ENCODE data around the gene CKAP5. TPM values are rescaled to one million over a fixed set of nuclear protein-coding genes. Genes with fewer than 3 reads are reported as not detected.
A peak's percentile ranks its signal among the peaks of the same experiment; 100 is the strongest.

The CKAP5 gene
- polyA plus RNA-seq, 1 experiment = 114 TPM

DNA sequence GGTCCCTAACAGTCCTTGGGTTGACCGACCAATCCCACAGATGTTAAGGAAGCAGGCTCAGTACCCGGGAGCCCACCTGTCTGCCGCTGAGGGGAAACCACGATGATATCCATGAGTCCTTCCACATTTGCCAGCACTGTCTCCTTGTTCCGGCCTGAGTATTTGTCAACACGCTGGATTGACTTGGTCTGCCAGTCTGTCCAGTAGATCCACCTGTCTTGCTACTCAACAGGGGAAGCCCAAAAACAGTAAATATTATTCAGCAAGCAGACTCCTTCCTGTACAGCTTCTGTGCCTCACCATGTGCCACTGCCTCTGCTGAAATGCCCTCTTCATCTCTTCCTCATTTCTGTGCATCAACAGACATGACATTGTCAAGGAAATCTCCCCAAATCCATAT, 22.8 kb upstream of the CKAP5 start:
- H3K27ac ChIP-seq (ENCODE audit: low read depth, low read length) = no peak overlapping the region
- ChIA-PET CTCF (no interaction called here), POLR2A (no interaction called here)
- H3K9me3 ChIP-seq (ENCODE audit: control insufficient read depth, insufficient read depth, low read length) = no peaks in the 10 kb centered on the region
- H3K27me3 ChIP-seq (ENCODE audit: control insufficient read depth, insufficient read depth, low read length) = no peaks in the 10 kb centered on the region
- no peak overlapping the region for H3K4me3 ChIP-seq (ENCODE audit: low read depth, low read length)
- DNase-seq (ENCODE audit: low read depth, low spot score) = no peak
- TF ChIP-seq, protein P1, sequence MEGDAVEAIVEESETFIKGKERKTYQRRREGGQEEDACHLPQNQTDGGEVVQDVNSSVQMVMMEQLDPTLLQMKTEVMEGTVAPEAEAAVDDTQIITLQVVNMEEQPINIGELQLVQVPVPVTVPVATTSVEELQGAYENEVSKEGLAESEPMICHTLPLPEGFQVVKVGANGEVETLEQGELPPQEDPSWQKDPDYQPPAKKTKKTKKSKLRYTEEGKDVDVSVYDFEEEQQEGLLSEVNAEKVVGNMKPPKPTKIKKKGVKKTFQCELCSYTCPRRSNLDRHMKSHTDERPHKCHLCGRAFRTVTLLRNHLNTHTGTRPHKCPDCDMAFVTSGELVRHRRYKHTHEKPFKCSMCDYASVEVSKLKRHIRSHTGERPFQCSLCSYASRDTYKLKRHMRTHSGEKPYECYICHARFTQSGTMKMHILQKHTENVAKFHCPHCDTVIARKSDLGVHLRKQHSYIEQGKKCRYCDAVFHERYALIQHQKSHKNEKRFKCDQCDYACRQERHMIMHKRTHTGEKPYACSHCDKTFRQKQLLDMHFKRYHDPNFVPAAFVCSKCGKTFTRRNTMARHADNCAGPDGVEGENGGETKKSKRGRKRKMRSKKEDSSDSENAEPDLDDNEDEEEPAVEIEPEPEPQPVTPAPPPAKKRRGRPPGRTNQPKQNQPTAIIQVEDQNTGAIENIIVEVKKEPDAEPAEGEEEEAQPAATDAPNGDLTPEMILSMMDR (IDR thresholded peaks at IDR 0.05; ENCODE audit: low read depth, low read length) = no peak

DNA sequence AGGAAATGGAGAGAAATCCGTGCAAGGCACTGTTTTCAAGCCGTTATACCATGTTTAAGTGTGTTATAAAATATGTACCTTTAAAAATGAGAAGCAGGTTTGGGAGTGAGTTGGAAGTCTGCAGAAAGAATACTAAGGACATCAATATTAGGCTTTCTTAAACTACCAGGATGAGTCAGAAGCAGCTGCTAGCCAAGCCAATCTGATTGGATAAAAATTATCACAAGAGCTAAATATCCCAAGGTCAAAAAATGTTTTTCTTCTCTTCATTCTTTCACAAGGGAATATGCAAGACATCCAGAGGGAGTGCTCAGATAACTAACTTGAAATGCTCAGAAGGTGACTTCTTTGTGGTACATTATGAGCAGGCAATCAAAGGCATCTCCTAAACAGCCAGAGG, 19.3 kb upstream of the CKAP5 start:
- ChIA-PET POLR2A (interaction anchor here (1.2 to 1.3 kb wide), 2 partner anchors 39 to 297 kb away, joined by 3 to 5 read pairs; no protein-coding TSS in a partner anchor), CTCF (interaction anchor here (0.6 to 2.0 kb wide), 3 partner anchors 51 to 589 kb away, joined by 4 to 8 read pairs (median 5); no protein-coding TSS in a partner anchor)
- TF ChIP-seq, protein P1 (IDR thresholded peaks at IDR 0.05; ENCODE audit: low read depth, low read length) = no peak
- Histone ChIP-seq H3K4me3 (ENCODE audit: low read depth, low read length) (no peak overlapping the region), H3K27me3 (ENCODE audit: control insufficient read depth, insufficient read depth, low read length) (no peaks in the 10 kb centered on the region), H3K27ac (ENCODE audit: low read depth, low read length) (peak overlapping the region; percentile 42), H3K9me3 (ENCODE audit: control insufficient read depth, insufficient read depth, low read length) (no peaks in the 10 kb centered on the region)
- peak; percentile 75 for DNase-seq (ENCODE audit: low read depth, low spot score)

DNA sequence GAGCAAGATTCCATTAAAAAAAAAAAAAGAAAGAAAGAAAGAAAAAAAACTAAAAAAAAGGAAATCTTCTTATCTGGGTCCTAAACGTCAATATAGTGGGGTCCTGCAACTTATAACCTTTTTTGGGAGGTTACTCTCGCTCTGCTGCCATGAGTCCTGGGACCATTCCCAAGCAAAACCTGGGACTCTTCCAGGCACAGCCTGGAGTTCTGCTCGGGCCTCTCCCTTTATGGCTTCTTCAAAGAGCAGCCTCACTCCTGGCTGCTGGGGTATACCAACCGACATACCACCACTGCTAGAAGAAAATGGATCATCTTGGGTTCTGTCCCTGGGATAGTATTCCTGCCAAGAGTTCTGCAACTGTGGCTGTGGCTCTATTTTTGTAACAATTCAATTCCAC, 14.1 kb upstream of the CKAP5 start:
- H3K9me3 ChIP-seq (ENCODE audit: control insufficient read depth, insufficient read depth, low read length) = no peaks in the 10 kb centered on the region
- TF ChIP-seq, protein P1 (IDR thresholded peaks at IDR 0.05; ENCODE audit: low read depth, low read length) = no peak
- POLR2A ChIA-PET = no interaction called here
- H3K4me3 ChIP-seq (ENCODE audit: low read depth, low read length) = no peak overlapping the region
- no peak for DNase-seq (ENCODE audit: low read depth, low spot score)
- no peak overlapping the region for H3K27ac ChIP-seq (ENCODE audit: low read depth, low read length)
- no peaks in the 10 kb centered on the region for H3K27me3 ChIP-seq (ENCODE audit: control insufficient read depth, insufficient read depth, low read length)
- CTCF ChIA-PET = no interaction called here

DNA sequence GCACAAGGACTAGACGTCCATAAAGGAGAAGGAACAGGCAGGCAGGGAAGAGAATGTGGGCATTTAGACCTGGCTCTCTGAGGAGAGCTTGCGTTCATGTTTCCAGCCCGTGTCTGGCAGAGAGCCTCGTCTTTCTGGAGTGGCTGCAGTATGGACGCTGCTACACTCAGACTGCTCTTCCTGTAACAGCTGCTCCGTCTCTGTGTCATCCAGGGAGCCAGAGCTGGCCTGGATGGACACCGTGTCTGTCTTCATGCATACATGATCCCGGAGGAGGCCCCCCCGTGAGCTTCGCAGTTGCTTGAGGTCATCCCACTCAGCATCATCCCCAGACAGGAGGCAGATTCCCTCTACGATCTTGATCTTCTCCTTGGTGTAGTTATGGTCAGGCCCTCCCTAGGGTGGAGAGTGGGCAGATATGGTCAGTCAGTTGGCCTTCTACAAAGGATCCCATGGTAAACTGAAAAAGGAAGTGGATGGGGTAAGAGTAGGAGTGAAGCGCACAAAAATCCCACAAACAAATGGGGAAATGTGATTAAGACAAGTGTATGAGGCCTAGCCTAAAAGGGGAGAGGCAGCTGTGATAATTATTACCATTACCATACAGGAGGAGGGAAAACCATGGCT, 13.0 kb upstream of the CKAP5 start:
- DNase-seq (ENCODE audit: low read depth, low spot score) = no peak
- ChIA-PET POLR2A (no interaction called here), CTCF (interaction anchor here (0.5 kb wide), 1 partner anchor 57 kb away, joined by 3 read pairs; no protein-coding TSS in a partner anchor)
- TF ChIP-seq, protein P1 (IDR thresholded peaks at IDR 0.05; ENCODE audit: low read depth, low read length) = no peak
- Histone ChIP-seq H3K4me3 (ENCODE audit: low read depth, low read length) (no peak overlapping the region), H3K9me3 (ENCODE audit: control insufficient read depth, insufficient read depth, low read length) (no peaks in the 10 kb centered on the region), H3K27ac (ENCODE audit: low read depth, low read length) (no peak overlapping the region), H3K27me3 (ENCODE audit: control insufficient read depth, insufficient read depth, low read length) (no peaks in the 10 kb centered on the region)

DNA sequence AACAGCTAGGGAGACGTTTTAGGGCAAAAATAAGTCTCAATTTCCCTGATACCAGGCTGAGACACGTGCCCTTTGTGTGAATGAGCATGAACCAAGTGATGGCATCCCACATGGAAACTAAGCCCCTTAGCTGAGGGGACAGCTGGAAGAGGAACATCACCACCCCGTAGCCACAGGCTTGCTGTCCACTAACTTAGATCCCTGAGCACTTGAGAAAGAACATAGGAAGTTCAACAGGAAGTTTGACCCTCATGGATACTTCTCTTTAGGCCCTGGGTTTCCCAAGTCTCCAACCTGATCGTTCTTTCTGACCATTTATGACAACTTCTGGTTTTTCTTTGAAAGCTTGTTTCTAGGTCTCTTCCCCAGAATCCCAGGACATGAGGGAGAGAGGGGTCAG, 11.6 kb upstream of the CKAP5 start:
- TF ChIP-seq, protein P1 (IDR thresholded peaks at IDR 0.05; ENCODE audit: low read depth, low read length) = no peak
- DNase-seq (ENCODE audit: low read depth, low spot score) = no peak
- CTCF ChIA-PET = interaction anchor here (0.6 kb wide), 1 partner anchor 44 kb away, joined by 3 read pairs; no protein-coding TSS in a partner anchor
- H3K27me3 ChIP-seq (ENCODE audit: control insufficient read depth, insufficient read depth, low read length) = no peaks in the 10 kb centered on the region
- H3K4me3 ChIP-seq (ENCODE audit: low read depth, low read length) = no peak overlapping the region
- no peak overlapping the region for H3K27ac ChIP-seq (ENCODE audit: low read depth, low read length)
- POLR2A ChIA-PET = no interaction called here
- H3K9me3 ChIP-seq (ENCODE audit: control insufficient read depth, insufficient read depth, low read length) = no peaks in the 10 kb centered on the region

All from AG04450 (cell line).